ENCODE measurements around the gene MAB21L2. TPM values are rescaled to one million over a fixed set of nuclear protein-coding genes. Genes with fewer than 3 reads are reported as not detected.

The MAB21L2 gene
- total and polyA plus RNA-seq, 3 donors from 2014 or later, result not detected

DNA sequence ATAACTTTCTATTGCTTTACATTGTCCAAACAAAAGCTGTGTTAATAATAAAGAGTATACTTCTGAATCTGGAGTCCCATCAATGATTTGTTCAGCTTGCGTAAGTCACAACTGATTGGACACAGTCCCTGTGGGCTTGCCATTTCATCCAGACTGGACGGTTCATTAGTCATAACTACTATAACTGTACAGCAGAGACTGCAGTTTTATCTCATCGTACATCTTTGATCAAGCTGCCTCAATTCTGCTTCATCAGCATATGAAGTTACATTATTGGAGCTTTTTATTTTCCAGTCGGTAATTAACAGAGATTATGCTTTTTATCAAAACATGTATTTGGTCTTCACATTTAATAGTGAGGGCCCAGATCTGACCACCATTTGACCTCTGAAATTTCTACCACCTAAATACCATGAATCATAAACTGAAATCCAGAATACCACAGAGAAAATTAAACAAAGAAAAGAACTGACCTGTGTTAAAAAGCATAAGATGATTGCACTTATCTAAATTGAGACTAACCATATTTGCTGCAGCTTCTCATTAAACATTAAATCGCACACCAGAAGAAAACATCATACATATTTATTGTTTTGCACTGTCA lies 12.5 kb upstream of the MAB21L2 start:
- Histone ChIP-seq H3K4me1 (no peaks in the 10 kb centered on the region), H3K27me3 (no peaks in the 10 kb centered on the region), H3K36me3 (ENCODE audit: low read depth, missing control alignments) (no peaks in the 10 kb centered on the region), H3K27ac (no peak overlapping the region), H3K4me3 (no peak overlapping the region), H3K9me3 (no peaks in the 10 kb centered on the region)
- intact Hi-C loops (cut with DNase I; ENCODE audit: low total_unique reads), result no loop called here
- no peak for TF ChIP-seq POLR2A (IDR thresholded peaks at IDR 0.05)
- TF ChIP-seq, protein P1, sequence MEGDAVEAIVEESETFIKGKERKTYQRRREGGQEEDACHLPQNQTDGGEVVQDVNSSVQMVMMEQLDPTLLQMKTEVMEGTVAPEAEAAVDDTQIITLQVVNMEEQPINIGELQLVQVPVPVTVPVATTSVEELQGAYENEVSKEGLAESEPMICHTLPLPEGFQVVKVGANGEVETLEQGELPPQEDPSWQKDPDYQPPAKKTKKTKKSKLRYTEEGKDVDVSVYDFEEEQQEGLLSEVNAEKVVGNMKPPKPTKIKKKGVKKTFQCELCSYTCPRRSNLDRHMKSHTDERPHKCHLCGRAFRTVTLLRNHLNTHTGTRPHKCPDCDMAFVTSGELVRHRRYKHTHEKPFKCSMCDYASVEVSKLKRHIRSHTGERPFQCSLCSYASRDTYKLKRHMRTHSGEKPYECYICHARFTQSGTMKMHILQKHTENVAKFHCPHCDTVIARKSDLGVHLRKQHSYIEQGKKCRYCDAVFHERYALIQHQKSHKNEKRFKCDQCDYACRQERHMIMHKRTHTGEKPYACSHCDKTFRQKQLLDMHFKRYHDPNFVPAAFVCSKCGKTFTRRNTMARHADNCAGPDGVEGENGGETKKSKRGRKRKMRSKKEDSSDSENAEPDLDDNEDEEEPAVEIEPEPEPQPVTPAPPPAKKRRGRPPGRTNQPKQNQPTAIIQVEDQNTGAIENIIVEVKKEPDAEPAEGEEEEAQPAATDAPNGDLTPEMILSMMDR (IDR thresholded peaks at IDR 0.05), result no peak
- no peak for DNase-seq
- 95 to 96% methylated on average over 5 of the region's 5 CpGs for WGBS, 2 donors

DNA sequence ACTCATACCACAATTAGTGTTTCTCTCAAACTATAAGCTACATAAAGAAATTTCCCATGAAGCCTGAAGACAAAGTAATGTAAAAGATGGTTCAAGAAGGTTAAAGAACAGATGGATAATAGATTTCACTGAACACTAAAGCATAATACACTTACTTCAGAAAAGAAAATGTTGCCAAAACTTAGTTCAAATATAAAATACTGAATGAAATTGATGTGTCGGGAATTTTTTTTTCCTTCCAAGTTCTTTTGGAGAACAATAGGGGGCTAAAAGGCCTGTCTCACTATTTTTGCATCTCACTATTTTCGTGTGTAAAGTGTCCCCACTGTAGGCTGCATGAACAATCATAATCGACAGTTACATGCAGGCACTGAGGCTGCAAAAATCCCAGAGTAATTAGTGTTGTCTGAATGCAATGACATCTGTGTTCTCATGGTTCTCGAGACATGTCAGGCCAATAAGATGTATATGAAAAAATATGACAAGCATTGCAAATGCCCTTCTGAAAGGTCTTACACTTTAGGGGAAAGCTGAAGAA lies 11.9 kb upstream of the MAB21L2 start:
- no peaks in the 10 kb centered on the region for H3K27me3 ChIP-seq
- no peaks in the 10 kb centered on the region for H3K36me3 ChIP-seq (ENCODE audit: low read depth, missing control alignments)
- H3K27ac ChIP-seq, result no peak overlapping the region
- WGBS, 2 donors, result 87 to 92% methylated on average over 4 of the region's 4 CpGs
- DNase-seq, result no peak
- H3K9me3 ChIP-seq, result no peaks in the 10 kb centered on the region
- intact Hi-C loops (cut with DNase I; ENCODE audit: low total_unique reads), result no loop called here
- no peaks in the 10 kb centered on the region for H3K4me1 ChIP-seq
- TF ChIP-seq, protein P1 (IDR thresholded peaks at IDR 0.05), result no peak
- no peak for TF ChIP-seq POLR2A (IDR thresholded peaks at IDR 0.05)
- no peak overlapping the region for H3K4me3 ChIP-seq

DNA sequence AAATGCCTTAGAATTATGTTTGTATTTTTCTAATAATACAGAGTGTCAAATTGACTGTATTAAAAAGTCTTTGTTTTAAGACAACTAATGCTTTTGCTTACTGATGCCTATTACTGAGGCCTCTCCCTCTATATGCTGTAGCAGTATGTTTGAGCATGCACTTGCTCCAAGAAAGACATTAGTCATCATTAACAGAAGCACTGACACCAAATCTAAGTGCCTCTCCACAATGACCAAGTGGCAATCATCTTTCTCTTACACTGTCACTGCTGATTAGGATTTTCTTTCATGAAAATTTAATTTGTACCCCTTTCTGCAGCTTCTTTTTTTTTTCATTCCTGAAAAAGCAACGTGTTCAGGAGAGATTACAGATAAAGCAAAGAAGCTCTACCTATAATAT lies 11.1 kb upstream of the MAB21L2 start:
- Histone ChIP-seq H3K4me3 (no peak overlapping the region), H3K36me3 (ENCODE audit: low read depth, missing control alignments) (no peaks in the 10 kb centered on the region), H3K4me1 (no peaks in the 10 kb centered on the region), H3K27me3 (no peaks in the 10 kb centered on the region), H3K27ac (no peak overlapping the region), H3K9me3 (no peaks in the 10 kb centered on the region)
- WGBS, 2 donors, result 62 to 77% methylated on average over 1 of the region's 1 CpG
- intact Hi-C loops (cut with DNase I; ENCODE audit: low total_unique reads), result no loop called here
- DNase-seq, result no peak
- no peak for TF ChIP-seq POLR2A (IDR thresholded peaks at IDR 0.05)
- TF ChIP-seq, protein P1 (IDR thresholded peaks at IDR 0.05), result no peak

DNA sequence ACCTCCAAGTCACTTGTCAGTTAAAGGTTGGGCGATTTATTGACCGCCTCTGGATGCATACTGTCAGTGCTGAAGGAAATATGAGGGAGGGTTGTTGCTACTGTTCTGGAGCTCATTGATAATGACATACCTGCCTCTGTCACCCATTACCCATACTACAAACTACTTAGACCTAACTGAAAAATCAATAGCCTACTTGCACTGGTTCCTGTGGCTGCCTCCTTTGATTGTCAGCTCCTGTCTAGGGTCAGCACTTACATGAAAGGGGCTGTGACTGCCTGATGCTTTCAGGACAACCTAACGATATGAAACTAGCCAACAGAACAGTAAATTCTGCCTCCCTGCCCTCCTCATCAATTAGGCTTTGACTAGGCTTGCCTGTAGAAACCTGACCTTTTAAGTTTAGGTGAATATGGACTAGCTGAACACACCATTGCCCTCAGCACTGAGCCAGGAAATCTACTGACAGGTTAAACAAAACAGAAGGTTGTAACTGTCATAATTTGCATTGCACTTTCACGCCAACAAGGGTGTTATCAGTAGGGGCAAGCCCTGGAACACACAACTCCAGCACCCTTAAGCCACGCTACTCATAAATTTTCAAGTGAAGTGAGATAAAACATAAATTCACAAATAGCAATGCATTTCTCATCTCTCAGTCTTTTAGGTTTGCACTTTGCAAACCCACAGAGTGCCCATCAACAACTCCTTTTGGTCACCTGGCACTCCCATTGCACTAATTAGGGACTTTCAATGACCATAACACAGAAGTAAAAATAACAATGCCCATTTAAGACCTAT lies 9.0 kb upstream of the MAB21L2 start:
- Histone ChIP-seq H3K4me3 (no peak overlapping the region), H3K36me3 (ENCODE audit: low read depth, missing control alignments) (no peaks in the 10 kb centered on the region), H3K9me3 (no peaks in the 10 kb centered on the region), H3K4me1 (no peaks in the 10 kb centered on the region), H3K27me3 (no peaks in the 10 kb centered on the region), H3K27ac (no peak overlapping the region)
- TF ChIP-seq, protein P1 (IDR thresholded peaks at IDR 0.05), result no peak
- TF ChIP-seq POLR2A (IDR thresholded peaks at IDR 0.05), result no peak
- intact Hi-C loops (cut with DNase I; ENCODE audit: low total_unique reads), result no loop called here
- 84 to 90% methylated on average over 5 of the region's 5 CpGs for WGBS, 2 donors
- no peak for DNase-seq

Measured in testis (tissue), 3 donors.